Bronchial epithelial cell (primary cell): Measurements from ENCODE around the gene KIAA0930. TPM values are rescaled to one million over a fixed set of nuclear protein-coding genes. Genes with fewer than 3 reads are reported as not detected.

Experiments used
- DNase-seq: peaks from one replicate; pipeline ENCODE4 v3.0.0-alpha.2; 2010; ENCODE audit warnings: low read depth
- FAIRE-seq: peaks from 2 replicates; lab custom pipeline; 2011; peaks lifted over from hg19 to GRCh38; lab: Jason Lieb, UNC
- H3K27me3 ChIP-seq: 2 replicates; pipeline ENCODE4 v1.5.1; 2011; ENCODE audit warnings: low read length; ENCODE audit not compliant: control insufficient read depth, insufficient read depth
- H3K36me3 ChIP-seq: 2 replicates; pipeline ENCODE4 v1.5.1; 2011; ENCODE audit warnings: low read length; ENCODE audit not compliant: control insufficient read depth, insufficient read depth
- H3K4me3 ChIP-seq: 2 replicates; pipeline ENCODE4 v1.5.1; 2011; ENCODE audit warnings: mild to moderate bottlenecking, low read depth, low read length, control low read depth
- CTCF ChIP-seq: IDR thresholded peaks from 2 replicates; pipeline ENCODE4 v1.5.1; 2011; ENCODE audit warnings: mild to moderate bottlenecking, moderate library complexity, low read length, control low read depth, inconsistent platforms; ENCODE audit not compliant: insufficient read depth, severe bottlenecking
- total RNA-seq: library from RNA; depleted of rRNA; stranded (reverse); fragments of >200 nt; gene quantifications from 2 replicates; pipeline ENCODE4 v1.2.1, GENCODE V29; 2014

KIAA0930 gene
- total RNA-seq, 1 donor from 2014 or later: 78.5 TPM

- Histone ChIP-seq H3K27me3 (no peaks in the 10 kb centered on the region), H3K4me3 (no peak overlapping the region), H3K36me3 (no peaks in the 10 kb centered on the region)
- peak; percentile 36 for FAIRE-seq
- no peak for TF ChIP-seq CTCF
- peak; percentile 49 for DNase-seq
Measured at GRCh38 chr22:45248832-45249561, 8.3 kb upstream of the KIAA0930 start.

- Histone ChIP-seq H3K36me3 (no peaks in the 10 kb centered on the region), H3K27me3 (no peaks in the 10 kb centered on the region), H3K4me3 (no peak overlapping the region)
- TF ChIP-seq CTCF: no peak
- DNase-seq (peak; percentile 97), FAIRE-seq (peak; percentile 62)
Measured at GRCh38 chr22:45246060-45246985, 5.6 kb upstream of the KIAA0930 start.

GRCh38 chr22:45244916-45245315 lies 4.2 kb upstream of the KIAA0930 start:
- no peaks in the 10 kb centered on the region for H3K36me3 ChIP-seq
- H3K4me3 ChIP-seq: no peak overlapping the region
- DNase-seq (no peak), FAIRE-seq (no peak)
- no peak for TF ChIP-seq CTCF
- H3K27me3 ChIP-seq: no peaks in the 10 kb centered on the region

- FAIRE-seq (no peak), DNase-seq (peak; percentile 82)
- H3K4me3 ChIP-seq: no peak overlapping the region
- peak; percentile 44 for TF ChIP-seq CTCF
- no peaks in the 10 kb centered on the region for H3K27me3 ChIP-seq
- H3K36me3 ChIP-seq: peaks cover 11% of the 10 kb centered on the region
Measured at GRCh38 chr22:45242778-45243191, 2.1 kb upstream of the KIAA0930 start.

GRCh38 chr22:45240104-45240809 lies 437 bp downstream of the KIAA0930 start:
- Histone ChIP-seq H3K4me3 (peak overlapping the region; percentile 85), H3K36me3 (peaks cover 20% of the 10 kb centered on the region), H3K27me3 (no peaks in the 10 kb centered on the region)
- TF ChIP-seq CTCF: no peak
- DNase-seq (no peak), FAIRE-seq (no peak)
